Right atrium auricular region (tissue), 2 donors: Measurements from ENCODE around the gene PYHIN1. TPM values are rescaled to one million over a fixed set of nuclear protein-coding genes. Genes with fewer than 3 reads are reported as not detected.
"Not testable (repeated sequence)": the region's sequence is repeated elsewhere in the genome, so short reads cannot be mapped to it uniquely, and the experiment has no call there.

Experiments
- DNase-seq: peaks from one replicate; pipeline ENCODE4 v3.0.0-alpha.2; 2019; ENCODE audit warnings: low spot score
- H3K27ac ChIP-seq, 2 donors: fragments of 200-600 bp; sonication (generic); 1 replicate in 1 of 2; 2 replicates in 1 of 2; pipeline ENCODE4 v1.5.1; 2016 to 2019
- H3K27me3 ChIP-seq, 2 donors: fragments of 200-600 bp; sonication (generic); one replicate each; pipeline versions ENCODE4 v1.5.1 to v1.6.0; 2017 to 2019
- H3K36me3 ChIP-seq: fragments of 200-600 bp; sonication (generic); one replicate; pipeline ENCODE4 v1.5.1; 2016
- H3K4me1 ChIP-seq, 2 donors: fragments of 200-600 bp; sonication (generic); one replicate each; pipeline versions ENCODE4 v1.5.1 to v1.6.0; 2017 to 2019
- H3K4me3 ChIP-seq, 2 donors: fragments of 200-600 bp; sonication (generic); 1 replicate in 1 of 2; 2 replicates in 1 of 2; pipeline ENCODE4 v1.5.1; 2017 to 2019; ENCODE audit warnings: mild to moderate bottlenecking in 1 of 2, moderate library complexity in 1 of 2
- H3K9me3 ChIP-seq, 2 donors: fragments of 200-600 bp; sonication (generic); one replicate each; pipeline ENCODE4 v1.5.1; 2019
- CTCF ChIP-seq, 2 donors: fragments of 200-600 bp; sonication (generic); IDR thresholded peaks; one replicate each; pipeline ENCODE4 v1.5.1; 2019; ENCODE audit warnings: antibody characterized with exemption in 2 of 2
- total RNA-seq, 2 donors: library from RNA; depleted of rRNA; stranded (reverse); fragments of >200 nt; gene quantifications; one replicate each; pipeline ENCODE4 v1.1.0, GENCODE V29; 2016

The PYHIN1 gene
- total RNA-seq, 2 donors from 2014 or later, result 0.63 TPM; not detected in 1

GRCh38 chr1:159009704-159010361 is 78.5 kb downstream of the PYHIN1 start, which contains the start of gene IFI16:
Gene IFI16 (plus strand): TSS chr1:159009907. CDS start chr1:159014681, 4,774 bp downstream.
- Histone ChIP-seq H3K4me3 (peak within 1 kb of the TSS; percentile 46 to 54), H3K4me1 (peaks cover 0 to 36% of the 10 kb centered on the region in 2 donors)
- DNase-seq, result peak; percentile 69

GRCh38 chr1:159010391-159010790 is 79.0 kb downstream of the PYHIN1 start:
- Histone ChIP-seq H3K4me3 (peak overlapping the region; percentile 46 to 54), H3K9me3 (no peaks in the 10 kb centered on the region), H3K27ac (peak overlapping the region; percentile 85), H3K27me3 (no peaks in the 10 kb centered on the region), H3K36me3 (no peaks in the 10 kb centered on the region), H3K4me1 (peaks cover 0 to 36% of the 10 kb centered on the region in 2 donors)
- no peak for TF ChIP-seq CTCF (IDR thresholded peaks at IDR 0.05)
- DNase-seq, result no peak

More at GRCh38 chr1:159009704-159010361, 78.5 kb downstream of the PYHIN1 start, which contains the start of gene IFI16:
- Histone ChIP-seq H3K27ac (peak within 1 kb of the TSS; percentile 85), H3K9me3 (no peaks in the 10 kb centered on the region), H3K27me3 (no peaks in the 10 kb centered on the region), H3K36me3 (no peaks in the 10 kb centered on the region)
- no peak for TF ChIP-seq CTCF (IDR thresholded peaks at IDR 0.05)

- Histone ChIP-seq H3K4me1 (peaks cover 0 to 36% of the 10 kb centered on the region in 2 donors), H3K27ac (peak overlapping the region; percentile 85)
Measured at GRCh38 chr1:159011001-159011400, 79.6 kb downstream of the PYHIN1 start.

GRCh38 chr1:159011751-159012150 is 80.4 kb downstream of the PYHIN1 start:
- peaks cover 0 to 36% of the 10 kb centered on the region in 2 donors for H3K4me1 ChIP-seq
- H3K4me3 ChIP-seq, result peak overlapping the region; percentile 46 to 54
- peaks cover 10% of the 10 kb centered on the region for H3K36me3 ChIP-seq
- H3K27me3 ChIP-seq, result no peaks in the 10 kb centered on the region
- no peak for DNase-seq
- no peaks in the 10 kb centered on the region for H3K9me3 ChIP-seq
- H3K27ac ChIP-seq, result peak overlapping the region; percentile 54 to 85
- no peak for TF ChIP-seq CTCF (IDR thresholded peaks at IDR 0.05)

More at GRCh38 chr1:159011001-159011400, 79.6 kb downstream of the PYHIN1 start:
- H3K27me3 ChIP-seq, H3K9me3 ChIP-seq, DNase-seq, H3K36me3 ChIP-seq: not testable (repeated sequence)
- H3K4me3 ChIP-seq, result peak overlapping the region; percentile 46 to 54

- peaks cover 16% of the 10 kb centered on the region for H3K36me3 ChIP-seq
- H3K4me3 ChIP-seq, result peak overlapping the region; percentile 46 to 54
- TF ChIP-seq CTCF (IDR thresholded peaks at IDR 0.05), result no peak
- H3K9me3 ChIP-seq, result no peaks in the 10 kb centered on the region
- no peak for DNase-seq
- H3K27me3 ChIP-seq, result no peaks in the 10 kb centered on the region
- peaks cover 0 to 38% of the 10 kb centered on the region in 2 donors for H3K4me1 ChIP-seq
- peak overlapping the region; percentile 54 to 85 for H3K27ac ChIP-seq
Measured at GRCh38 chr1:159012495-159012894, 81.1 kb downstream of the PYHIN1 start.

- Histone ChIP-seq H3K4me3 (no peak overlapping the region), H3K9me3 (no peaks in the 10 kb centered on the region), H3K36me3 (peaks cover 30% of the 10 kb centered on the region), H3K4me1 (peaks cover 0 to 44% of the 10 kb centered on the region in 2 donors), H3K27ac (peak overlapping the region; percentile 16 to 85), H3K27me3 (no peaks in the 10 kb centered on the region)
- TF ChIP-seq CTCF (IDR thresholded peaks at IDR 0.05), result no peak
- DNase-seq, result no peak
Measured at GRCh38 chr1:159014003-159014571, 82.7 kb downstream of the PYHIN1 start.
